ENCODE measurements around the gene NPFF.

Gene NPFF

GRCh38 chr12:53538209-53538689 is 31.0 kb upstream of the NPFF start:
- Histone ChIP-seq H4K8ac (ENCODE audit: low read depth, low read length) (no peak overlapping the region), H2BK12ac (ENCODE audit: low read length) (no peak overlapping the region), H3K9me3 (ENCODE audit: insufficient read depth, low read depth, low read length) (no peaks in the 10 kb centered on the region), H3K23ac (ENCODE audit: low read length) (no peak overlapping the region), H4K91ac (ENCODE audit: low read depth, low read length) (no peak overlapping the region), H3K4me1 (ENCODE audit: control insufficient read depth in 1 of 2, insufficient read depth in 2 of 2, low read length in 2 of 2) (peaks cover 0 to 3% of the 10 kb centered on the region in 2 experiments), H2AFZ (ENCODE audit: insufficient read depth, low read length, poor library complexity) (no peak overlapping the region), H2BK120ac (ENCODE audit: insufficient read depth, low read length, poor library complexity) (no peak overlapping the region), H4K12ac (ENCODE audit: low read depth, low read length) (no peak overlapping the region), H3K36me3 (ENCODE audit: control insufficient read depth in 1 of 2, insufficient read depth in 2 of 2, low read length in 2 of 2) (peaks cover 8 to 18% of the 10 kb centered on the region in 2 experiments), H3K14ac (ENCODE audit: low read length) (no peak overlapping the region), H3K27ac (ENCODE audit: low read depth, low read length) (no peak overlapping the region), H3K79me1 (ENCODE audit: low read length) (no peaks in the 10 kb centered on the region), H3K4ac (ENCODE audit: low read depth, low read length) (no peak overlapping the region), H3K4me2 (ENCODE audit: low read length) (no peak overlapping the region), H2BK5ac (ENCODE audit: low read depth, low read length, poor library complexity) (no peak overlapping the region), H3K4me3 (ENCODE audit: low read depth, low read length) (no peak overlapping the region), H3K18ac (ENCODE audit: low read length) (no peak overlapping the region), H3K9ac (ENCODE audit: low read length) (no peak overlapping the region), H3K27me3 (ENCODE audit: insufficient read depth, low read length) (no peaks in the 10 kb centered on the region), H3K79me2 (ENCODE audit: control insufficient read depth, insufficient read depth, low read length, poor library complexity) (no peaks in the 10 kb centered on the region), H2AK5ac (ENCODE audit: low read length) (no peak overlapping the region)
- no CpG with 5 or more reads among the region's 1 CpG for WGBS (ENCODE audit: extremely low coverage, insufficient coverage, insufficient read length)
- DNase-seq: peak; percentile 17 to 59

- peaks cover 0 to 3% of the 10 kb centered on the region in 2 experiments for H3K4me1 ChIP-seq (ENCODE audit: control insufficient read depth in 1 of 2, insufficient read depth in 2 of 2, low read length in 2 of 2)
- H3K4me2 ChIP-seq (ENCODE audit: low read length): no peak overlapping the region
- no peak overlapping the region for H3K18ac ChIP-seq (ENCODE audit: low read length)
- no peak overlapping the region for H3K9ac ChIP-seq (ENCODE audit: low read length)
- no peak overlapping the region for H3K14ac ChIP-seq (ENCODE audit: low read length)
- H2AFZ ChIP-seq (ENCODE audit: insufficient read depth, low read length, poor library complexity): no peak overlapping the region
- no peak overlapping the region for H4K8ac ChIP-seq (ENCODE audit: low read depth, low read length)
- WGBS (ENCODE audit: extremely low coverage, insufficient coverage, insufficient read length): no CpG with 5 or more reads among the region's 3 CpGs
- no peaks in the 10 kb centered on the region for H3K9me3 ChIP-seq (ENCODE audit: insufficient read depth, low read depth, low read length)
- H3K27me3 ChIP-seq (ENCODE audit: insufficient read depth, low read length): no peaks in the 10 kb centered on the region
- no peak overlapping the region for H3K4ac ChIP-seq (ENCODE audit: low read depth, low read length)
- no peak overlapping the region for H3K27ac ChIP-seq (ENCODE audit: low read depth, low read length)
- no peak overlapping the region for H2AK5ac ChIP-seq (ENCODE audit: low read length)
- no peak overlapping the region for H2BK5ac ChIP-seq (ENCODE audit: low read depth, low read length, poor library complexity)
- H3K23ac ChIP-seq (ENCODE audit: low read length): no peak overlapping the region
- no peaks in the 10 kb centered on the region for H3K79me2 ChIP-seq (ENCODE audit: control insufficient read depth, insufficient read depth, low read length, poor library complexity)
- H3K79me1 ChIP-seq (ENCODE audit: low read length): no peaks in the 10 kb centered on the region
- no peak overlapping the region for H3K4me3 ChIP-seq (ENCODE audit: low read depth, low read length)
- no peak overlapping the region for H4K12ac ChIP-seq (ENCODE audit: low read depth, low read length)
- no peak for DNase-seq
- peaks cover 15 to 27% of the 10 kb centered on the region in 2 experiments for H3K36me3 ChIP-seq (ENCODE audit: control insufficient read depth in 1 of 2, insufficient read depth in 2 of 2, low read length in 2 of 2)
- no peak overlapping the region for H4K91ac ChIP-seq (ENCODE audit: low read depth, low read length)
- no peak overlapping the region for H2BK120ac ChIP-seq (ENCODE audit: insufficient read depth, low read length, poor library complexity)
- H2BK12ac ChIP-seq (ENCODE audit: low read length): no peak overlapping the region
These were observed 29.7 kb upstream of the NPFF start for GRCh38 chr12:53536962-53537361.

- peak in 1 of 2 donors; percentile 4 for DNase-seq
- Histone ChIP-seq H3K9me3 (ENCODE audit: insufficient read depth, low read depth, low read length) (no peaks in the 10 kb centered on the region), H3K79me2 (ENCODE audit: control insufficient read depth, insufficient read depth, low read length, poor library complexity) (no peaks in the 10 kb centered on the region), H4K91ac (ENCODE audit: low read depth, low read length) (no peak overlapping the region), H2AK5ac (ENCODE audit: low read length) (no peak overlapping the region), H4K8ac (ENCODE audit: low read depth, low read length) (no peak overlapping the region), H3K4me2 (ENCODE audit: low read length) (no peak overlapping the region), H4K12ac (ENCODE audit: low read depth, low read length) (no peak overlapping the region), H3K27ac (ENCODE audit: low read depth, low read length) (no peak overlapping the region), H3K4me3 (ENCODE audit: low read depth, low read length) (no peak overlapping the region), H2BK12ac (ENCODE audit: low read length) (no peak overlapping the region), H3K36me3 (ENCODE audit: control insufficient read depth in 1 of 2, insufficient read depth in 2 of 2, low read length in 2 of 2) (peaks cover 22 to 27% of the 10 kb centered on the region in 2 experiments), H3K9ac (ENCODE audit: low read length) (no peak overlapping the region), H2BK120ac (ENCODE audit: insufficient read depth, low read length, poor library complexity) (no peak overlapping the region), H3K4ac (ENCODE audit: low read depth, low read length) (no peak overlapping the region), H2AFZ (ENCODE audit: insufficient read depth, low read length, poor library complexity) (no peak overlapping the region), H3K4me1 (ENCODE audit: control insufficient read depth in 1 of 2, insufficient read depth in 2 of 2, low read length in 2 of 2) (peaks cover 0 to 3% of the 10 kb centered on the region in 2 experiments), H3K27me3 (ENCODE audit: insufficient read depth, low read length) (no peaks in the 10 kb centered on the region), H3K79me1 (ENCODE audit: low read length) (no peaks in the 10 kb centered on the region), H3K14ac (ENCODE audit: low read length) (no peak overlapping the region), H2BK5ac (ENCODE audit: low read depth, low read length, poor library complexity) (no peak overlapping the region), H3K23ac (ENCODE audit: low read length) (no peak overlapping the region), H3K18ac (ENCODE audit: low read length) (no peak overlapping the region)
- WGBS (ENCODE audit: extremely low coverage, insufficient coverage, insufficient read length): no CpG with 5 or more reads among the region's 2 CpGs
These were observed 26.2 kb upstream of the NPFF start for GRCh38 chr12:53533471-53533870.

- Histone ChIP-seq H2AK5ac (ENCODE audit: low read length) (no peak overlapping the region), H2BK120ac (ENCODE audit: insufficient read depth, low read length, poor library complexity) (no peak overlapping the region), H3K79me1 (ENCODE audit: low read length) (no peaks in the 10 kb centered on the region), H4K8ac (ENCODE audit: low read depth, low read length) (no peak overlapping the region), H3K14ac (ENCODE audit: low read length) (no peak overlapping the region), H3K18ac (ENCODE audit: low read length) (no peak overlapping the region), H2AFZ (ENCODE audit: insufficient read depth, low read length, poor library complexity) (no peak overlapping the region), H3K9me3 (ENCODE audit: insufficient read depth, low read depth, low read length) (no peaks in the 10 kb centered on the region), H2BK12ac (ENCODE audit: low read length) (no peak overlapping the region), H3K4ac (ENCODE audit: low read depth, low read length) (no peak overlapping the region), H3K4me3 (ENCODE audit: low read depth, low read length) (no peak overlapping the region), H4K12ac (ENCODE audit: low read depth, low read length) (no peak overlapping the region), H4K91ac (ENCODE audit: low read depth, low read length) (no peak overlapping the region), H3K4me1 (ENCODE audit: control insufficient read depth in 1 of 2, insufficient read depth in 2 of 2, low read length in 2 of 2) (no peaks in the 10 kb centered on the region), H3K79me2 (ENCODE audit: control insufficient read depth, insufficient read depth, low read length, poor library complexity) (no peaks in the 10 kb centered on the region), H3K27ac (ENCODE audit: low read depth, low read length) (no peak overlapping the region), H2BK5ac (ENCODE audit: low read depth, low read length, poor library complexity) (no peak overlapping the region), H3K23ac (ENCODE audit: low read length) (no peak overlapping the region), H3K4me2 (ENCODE audit: low read length) (no peak overlapping the region), H3K9ac (ENCODE audit: low read length) (no peak overlapping the region), H3K36me3 (ENCODE audit: control insufficient read depth in 1 of 2, insufficient read depth in 2 of 2, low read length in 2 of 2) (peaks cover 23 to 27% of the 10 kb centered on the region in 2 experiments), H3K27me3 (ENCODE audit: insufficient read depth, low read length) (no peaks in the 10 kb centered on the region)
- no peak for DNase-seq
- WGBS (ENCODE audit: extremely low coverage, insufficient coverage, insufficient read length): no CpG with 5 or more reads among the region's 7 CpGs
These were observed 25.5 kb upstream of the NPFF start for GRCh38 chr12:53532524-53533445.

All from trophoblast cell (in vitro differentiated cells and primary cell).